SU-DHL-6 (cell line): ENCODE data around the gene PLCB2.
A peak's percentile ranks its signal among the peaks of the same experiment; 100 is the strongest.

Source experiments
- H2AFZ ChIP-seq: fragments of 200-600 bp; sonication (generic); 2 replicates; pipeline ENCODE4 v1.6.1; 2014; ENCODE audit warnings: low read depth, mild to moderate bottlenecking, moderate library complexity, mixed read lengths, antibody characterized with exemption, low read length; ENCODE audit not compliant: severe bottlenecking
- H3F3A ChIP-seq: fragments of 200-600 bp; shearing (Covaris generic); 2 replicates; pipeline ENCODE4 v1.6.0; 2016; ENCODE audit warnings: antibody characterized with exemption, mild to moderate bottlenecking; ENCODE audit not compliant: insufficient read depth
- H3K27ac ChIP-seq: fragments of 200-600 bp; sonication (generic); 2 replicates; pipeline ENCODE4 v1.5.1; 2016; ENCODE audit warnings: low read depth, mild to moderate bottlenecking, low read length, moderate library complexity, mixed read lengths
- H3K27me3 ChIP-seq: fragments of 200-600 bp; sonication (generic), shearing (Covaris generic); 2 replicates; pipeline ENCODE4 v1.6.0; 2014; ENCODE audit warnings: mild to moderate bottlenecking, low read length
- H3K36me3 ChIP-seq: fragments of 200-600 bp; sonication (generic); 2 replicates; pipeline ENCODE4 v1.6.1; 2014; ENCODE audit warnings: mild to moderate bottlenecking, low read length, mixed read lengths
- H3K4me2 ChIP-seq: fragments of 300-600, 200-600 bp; shearing (Covaris generic), sonication (generic); 2 replicates; pipeline ENCODE4 v1.6.0; 2014; ENCODE audit warnings: low read length, low read depth, mild to moderate bottlenecking; ENCODE audit not compliant: poor library complexity, severe bottlenecking
- H3K4me3 ChIP-seq: fragments of 200-600 bp; sonication (generic); 2 replicates; pipeline ENCODE4 v1.5.1; 2014; ENCODE audit warnings: antibody characterized with exemption, low read length, mild to moderate bottlenecking, mixed read lengths; ENCODE audit not compliant: insufficient read depth, poor library complexity, severe bottlenecking
- H3K79me2 ChIP-seq: fragments of 200-600 bp; sonication (generic); 2 replicates; pipeline ENCODE4 v1.6.1; 2014; ENCODE audit warnings: mild to moderate bottlenecking, low read length, moderate library complexity; ENCODE audit not compliant: insufficient read depth
- H3K9ac ChIP-seq: fragments of 200-600 bp; sonication (generic); 2 replicates; pipeline ENCODE4 v1.7.0; 2014; ENCODE audit warnings: mild to moderate bottlenecking, low read length
- H3K9me2 ChIP-seq: fragments of 200-600 bp; sonication (generic); replicated peaks from 2 replicates; pipeline ENCODE4 v1.6.1; 2014; ENCODE audit warnings: low read length; ENCODE audit not compliant: insufficient read depth
- H3K9me3 ChIP-seq: fragments of 200-600 bp; sonication (generic); 2 replicates; pipeline ENCODE4 v1.6.1; 2014; ENCODE audit warnings: low read length, mixed read lengths; ENCODE audit not compliant: insufficient read depth
- H4K20me1 ChIP-seq: fragments of 200-600 bp; sonication (generic); 2 replicates; pipeline ENCODE4 v1.6.1; 2014; ENCODE audit warnings: low read depth, mild to moderate bottlenecking, antibody characterized with exemption, low read length, moderate library complexity, mixed read lengths
- EZH2phosphoT487 ChIP-seq: fragments of 200-600 bp; sonication (generic), shearing (Covaris generic); conservative IDR thresholded peaks from 2 replicates; pipeline ENCODE4 v1.6.1; 2018; ENCODE audit warnings: mild to moderate bottlenecking, antibody characterized with exemption, low read length, moderate library complexity, mixed read lengths
- TF ChIP-seq, protein P1 (sequence below): fragments of 200-600 bp; sonication (generic); IDR thresholded peaks from one replicate; pipeline ENCODE4 v1.5.1; 2017; ENCODE audit warnings: antibody characterized with exemption, mild to moderate bottlenecking, low read length, moderate library complexity; ENCODE audit not compliant: insufficient read depth, poor library complexity, severe bottlenecking

The PLCB2 gene

DNA sequence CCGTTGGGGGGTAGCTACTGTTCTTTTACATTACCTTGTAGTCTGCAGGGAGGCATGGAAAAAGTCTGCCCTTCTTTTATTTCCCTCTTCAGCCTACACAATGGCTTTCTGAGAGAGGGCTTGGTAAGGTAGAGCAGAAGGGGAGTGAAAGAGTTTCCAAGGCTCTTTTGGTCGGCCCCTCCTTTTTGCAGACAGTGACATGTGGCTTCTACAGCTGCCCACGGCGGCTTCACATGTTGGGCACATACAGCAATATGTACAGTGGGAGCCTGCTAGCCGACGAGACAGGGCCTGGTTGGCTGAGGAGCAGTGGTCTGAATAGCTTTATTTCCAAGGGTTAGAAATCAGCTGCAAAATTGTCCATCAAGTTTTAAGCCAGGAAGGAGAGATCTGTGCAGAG, 19.7 kb upstream of the PLCB2 start:
- no peak overlapping the region for H2AFZ ChIP-seq
- no peaks in the 10 kb centered on the region for H3K27me3 ChIP-seq
- no peak overlapping the region for H3K9ac ChIP-seq
- no peak overlapping the region for H3K4me2 ChIP-seq
- no peaks in the 10 kb centered on the region for H3K9me2 ChIP-seq
- H4K20me1 ChIP-seq = no peaks in the 10 kb centered on the region
- TF ChIP-seq, protein P1, sequence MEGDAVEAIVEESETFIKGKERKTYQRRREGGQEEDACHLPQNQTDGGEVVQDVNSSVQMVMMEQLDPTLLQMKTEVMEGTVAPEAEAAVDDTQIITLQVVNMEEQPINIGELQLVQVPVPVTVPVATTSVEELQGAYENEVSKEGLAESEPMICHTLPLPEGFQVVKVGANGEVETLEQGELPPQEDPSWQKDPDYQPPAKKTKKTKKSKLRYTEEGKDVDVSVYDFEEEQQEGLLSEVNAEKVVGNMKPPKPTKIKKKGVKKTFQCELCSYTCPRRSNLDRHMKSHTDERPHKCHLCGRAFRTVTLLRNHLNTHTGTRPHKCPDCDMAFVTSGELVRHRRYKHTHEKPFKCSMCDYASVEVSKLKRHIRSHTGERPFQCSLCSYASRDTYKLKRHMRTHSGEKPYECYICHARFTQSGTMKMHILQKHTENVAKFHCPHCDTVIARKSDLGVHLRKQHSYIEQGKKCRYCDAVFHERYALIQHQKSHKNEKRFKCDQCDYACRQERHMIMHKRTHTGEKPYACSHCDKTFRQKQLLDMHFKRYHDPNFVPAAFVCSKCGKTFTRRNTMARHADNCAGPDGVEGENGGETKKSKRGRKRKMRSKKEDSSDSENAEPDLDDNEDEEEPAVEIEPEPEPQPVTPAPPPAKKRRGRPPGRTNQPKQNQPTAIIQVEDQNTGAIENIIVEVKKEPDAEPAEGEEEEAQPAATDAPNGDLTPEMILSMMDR = no peak
- no peak for TF ChIP-seq EZH2phosphoT487
- no peaks in the 10 kb centered on the region for H3K36me3 ChIP-seq
- no peaks in the 10 kb centered on the region for H3K9me3 ChIP-seq
- H3F3A ChIP-seq = no peaks in the 10 kb centered on the region
- no peak overlapping the region for H3K27ac ChIP-seq
- no peaks in the 10 kb centered on the region for H3K79me2 ChIP-seq
- no peak overlapping the region for H3K4me3 ChIP-seq

DNA sequence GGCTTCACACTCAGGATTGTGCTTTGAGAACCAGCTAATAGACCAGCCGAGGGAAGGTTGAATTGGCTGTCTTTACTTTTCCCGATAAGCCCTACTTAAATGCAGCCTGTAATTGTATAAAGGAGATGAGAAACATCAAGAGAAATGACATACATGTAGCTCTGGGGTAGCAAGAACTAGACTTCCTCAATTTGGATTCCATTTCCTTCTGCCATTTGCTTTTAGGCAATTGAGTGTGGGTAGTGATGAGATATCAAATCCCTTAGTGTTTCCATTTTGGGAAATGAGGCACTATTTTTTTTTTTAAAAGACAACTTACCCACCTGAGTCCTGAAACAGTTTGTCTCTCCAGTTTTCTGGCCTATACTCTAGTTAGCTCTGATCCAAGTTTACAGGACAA, 18.0 kb upstream of the PLCB2 start:
- Histone ChIP-seq H3K4me3 (no peak overlapping the region), H3K4me2 (no peak overlapping the region), H3K9ac (no peak overlapping the region), H3K9me3 (no peaks in the 10 kb centered on the region), H3K27ac (no peak overlapping the region), H3K79me2 (no peaks in the 10 kb centered on the region), H3K9me2 (no peaks in the 10 kb centered on the region), H2AFZ (no peak overlapping the region), H3K27me3 (no peaks in the 10 kb centered on the region), H4K20me1 (no peaks in the 10 kb centered on the region), H3F3A (no peaks in the 10 kb centered on the region), H3K36me3 (no peaks in the 10 kb centered on the region)
- TF ChIP-seq, protein P1 = no peak
- TF ChIP-seq EZH2phosphoT487 = no peak

DNA sequence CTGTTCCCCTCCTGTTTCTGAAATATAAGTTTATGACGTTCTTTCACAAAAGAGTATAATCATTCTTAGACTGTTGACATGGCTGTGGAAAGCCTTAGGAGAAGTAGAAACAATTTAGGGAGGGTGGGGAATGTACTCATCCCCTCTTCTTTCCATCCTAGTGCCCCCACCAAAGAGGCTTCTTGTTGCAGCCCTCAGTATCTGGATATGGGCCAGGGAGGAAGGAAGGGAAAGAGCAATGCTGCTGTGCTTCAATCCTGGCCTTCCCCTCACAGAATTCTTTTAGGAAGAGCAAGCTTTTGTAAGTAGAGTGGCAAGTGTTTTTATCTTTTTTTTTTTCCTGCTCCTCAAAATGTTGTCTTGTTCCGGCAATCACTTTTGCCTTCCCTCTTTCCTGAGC, 17.5 kb upstream of the PLCB2 start:
- peak overlapping the region; percentile 52 for H3K4me2 ChIP-seq
- no peaks in the 10 kb centered on the region for H3K9me3 ChIP-seq
- no peak overlapping the region for H3K9ac ChIP-seq
- H3K36me3 ChIP-seq = no peaks in the 10 kb centered on the region
- no peaks in the 10 kb centered on the region for H3K79me2 ChIP-seq
- no peaks in the 10 kb centered on the region for H4K20me1 ChIP-seq
- H3K9me2 ChIP-seq = no peaks in the 10 kb centered on the region
- H3K27ac ChIP-seq = no peak overlapping the region
- no peak for TF ChIP-seq EZH2phosphoT487
- TF ChIP-seq, protein P1 = no peak
- no peaks in the 10 kb centered on the region for H3K27me3 ChIP-seq
- no peak overlapping the region for H2AFZ ChIP-seq
- no peak overlapping the region for H3K4me3 ChIP-seq
- H3F3A ChIP-seq = no peaks in the 10 kb centered on the region
